Stomach (tissue), 9 donors: ENCODE data around the gene CDHR5. TPM values are rescaled to one million over a fixed set of nuclear protein-coding genes. Genes with fewer than 3 reads are reported as not detected.

Experiments used
- DNase-seq, 2 donors: peaks; one replicate each; pipeline versions ENCODE4 v3.0.0 to v3.0.0-alpha.2; 2013 to 2019
- H3K27ac ChIP-seq, 5 donors: fragments of 200-600 bp in 4 of 5; sonication (generic) in 4 of 5; one replicate each; pipeline ENCODE4 v1.5.1; 2013 to 2019; ENCODE audit warnings: mild to moderate bottlenecking in 1 of 5, moderate library complexity in 1 of 5
- H3K27me3 ChIP-seq, 3 donors: fragments of 200-600 bp; sonication (generic); one replicate each; pipeline ENCODE4 v1.5.1; 2017 to 2019; ENCODE audit warnings: mixed run types in 1 of 3
- H3K36me3 ChIP-seq, 4 donors: fragments of 200-600 bp; sonication (generic); 1 replicate in 3 of 4; 2 replicates in 1 of 4; pipeline ENCODE4 v1.5.1; 2016 to 2019
- H3K4me1 ChIP-seq, 4 donors: fragments of 200-600 bp; sonication (generic); one replicate each; pipeline ENCODE4 v1.5.1; 2016 to 2019
- H3K4me3 ChIP-seq, 4 donors: fragments of 200-600 bp; sonication (generic) in 3 of 4; one replicate each; pipeline ENCODE4 v1.5.1; 2016 to 2019; ENCODE audit warnings: mild to moderate bottlenecking in 1 of 4
- H3K9me3 ChIP-seq, 4 donors: fragments of 200-600 bp; sonication (generic); one replicate each; pipeline ENCODE4 v1.5.1; 2016 to 2019
- CTCF ChIP-seq, 7 experiments: fragments of 450-650 bp in 4 of 7; fragments of 200-600 bp in 3 of 7; sonication (generic) in 3 of 7; IDR thresholded peaks; one replicate each; pipeline ENCODE4 v1.5.1; 2016 to 2019; ENCODE audit warnings: antibody characterized with exemption in 7 of 7, control low read depth in 2 of 7, mild to moderate bottlenecking in 1 of 7
- EP300 ChIP-seq: sonication (generic); formaldehyde crosslinking; IDR thresholded peaks from one replicate; pipeline ENCODE4 v1.6.1; 2017; ENCODE audit warnings: antibody characterized with exemption
- POLR2A ChIP-seq, 4 donors: fragments of 450-650 bp; IDR thresholded peaks; one replicate each; pipeline ENCODE4 v1.6.1; 2016; ENCODE audit warnings: antibody characterized with exemption in 4 of 4, control low read depth in 2 of 4, mild to moderate bottlenecking in 1 of 4, moderate library complexity in 1 of 4
- POLR2AphosphoS5 ChIP-seq, 3 donors: sonication (generic); formaldehyde crosslinking; IDR thresholded peaks; one replicate each; pipeline ENCODE4 v1.6.1; 2016; ENCODE audit warnings: antibody characterized with exemption in 3 of 3
- WGBS, 5 donors: extraction: QIAGEN DNeasy Blood & Tissue Kit in 3 of 5; methylation state at CpG; one replicate each; pipeline versions ENCODE4 v1.1.5 to v1.1.7; 2013 to 2018; 5-methylcytosine and 5-hydroxymethylcytosine counted together
- intact Hi-C: fragments of 100-400 bp; cut with DNase I; formaldehyde crosslinking; loops from one replicate; pipeline ENCODE4 v1.15.1; 2023; ENCODE audit warnings: low total_unique reads
- polyA plus RNA-seq, 3 donors: library from polyadenylated mRNA; stranded (reverse); fragments of 200-250 nt; gene quantifications; one replicate each; pipeline ENCODE4 v1.2.3, GENCODE V29; 2013
- total RNA-seq, 5 donors: library from RNA; depleted of rRNA; stranded (reverse); fragments of >200 nt; gene quantifications; one replicate each; pipeline versions ENCODE4 v1.1.0 to v1.2.3, GENCODE V29; 2014 to 2016
- donor health status: healthy with polysubstance abuse.
- donor health status: Bipolar disorder and iron deficiency.
- donor health status: healthy.

Gene CDHR5
- total and polyA plus RNA-seq, 8 donors, result 0.38 to 92.1 (median 2.8) TPM

- peak overlapping the region; percentile 25 to 39 (median 38) for H3K4me3 ChIP-seq
Measured at GRCh38 chr11:637593-638521, 13.1 kb upstream of the CDHR5 start.

GRCh38 chr11:637333-637592 is 12.5 kb upstream of the CDHR5 start:
- intact Hi-C loops, result no loop called here
- Histone ChIP-seq H3K27ac (no peak overlapping the region), H3K9me3 (no peaks in the 10 kb centered on the region), H3K36me3 (peaks cover 0 to 26% (median 15%) of the 10 kb centered on the region in 4 donors), H3K4me3 (peak overlapping the region; percentile 25 to 39 (median 38)), H3K27me3 (peaks cover 0 to 54% (median 43%) of the 10 kb centered on the region in 3 donors), H3K4me1 (peaks cover 9 to 41% (median 31%) of the 10 kb centered on the region in 4 donors)
- no peak for DNase-seq
- no peak for TF ChIP-seq CTCF (IDR thresholded peaks at IDR 0.05)
- no peak for TF ChIP-seq POLR2AphosphoS5 (IDR thresholded peaks at IDR 0.05)
- TF ChIP-seq POLR2A (IDR thresholded peaks at IDR 0.05), result no peak
- no peak for TF ChIP-seq EP300
- WGBS, 5 donors, result 1 to 12% (median 7%) methylated on average over 7 to 34 of the region's 34 CpGs

More at GRCh38 chr11:637593-638521, 13.1 kb upstream of the CDHR5 start:
- intact Hi-C loops, result no loop called here
- 41 to 59% (median 55%) methylated on average over 46 to 55 of the region's 55 CpGs for WGBS, 5 donors
- DNase-seq, result no peak
- TF ChIP-seq POLR2AphosphoS5 (IDR thresholded peaks at IDR 0.05) (no peak), CTCF (IDR thresholded peaks at IDR 0.05) (no peak), POLR2A (IDR thresholded peaks at IDR 0.05) (no peak)
- Histone ChIP-seq H3K27me3 (peaks cover 0 to 54% (median 43%) of the 10 kb centered on the region in 3 donors), H3K27ac (no peak overlapping the region), H3K4me1 (peaks cover 9 to 41% (median 31%) of the 10 kb centered on the region in 4 donors), H3K9me3 (no peaks in the 10 kb centered on the region), H3K36me3 (peaks cover 0 to 24% (median 17%) of the 10 kb centered on the region in 4 donors)

- peak in 1 of 2 donors; percentile 62 for DNase-seq
- TF ChIP-seq POLR2AphosphoS5 (IDR thresholded peaks at IDR 0.05) (no peak), CTCF (IDR thresholded peaks at IDR 0.05) (no peak), POLR2A (IDR thresholded peaks at IDR 0.05) (no peak), EP300 (no peak)
- Histone ChIP-seq H3K9me3 (no peaks in the 10 kb centered on the region), H3K36me3 (peaks cover 0 to 23% (median 10%) of the 10 kb centered on the region in 4 donors), H3K27ac (no peak within 1 kb of the TSS), H3K4me1 (peaks cover 9 to 41% (median 31%) of the 10 kb centered on the region in 4 donors), H3K4me3 (peak within 1 kb of the TSS; percentile 25 to 39 (median 38)), H3K27me3 (peaks cover 0 to 54% (median 43%) of the 10 kb centered on the region in 3 donors)
- WGBS, 5 donors, result 11 to 31% (median 21%) methylated on average over 56 to 100 of the region's 100 CpGs
- intact Hi-C loops, result no loop called here
Measured at GRCh38 chr11:636511-637332, 12.0 kb upstream of the CDHR5 start, which contains the start of gene DRD4. Gene DRD4 (plus strand): TSS chr11:637269. CDS start chr11:637305, 36 bp downstream.

GRCh38 chr11:635945-636510 is 11.3 kb upstream of the CDHR5 start:
- Histone ChIP-seq H3K27ac (no peak overlapping the region), H3K4me1 (peaks cover 9 to 41% (median 31%) of the 10 kb centered on the region in 4 donors), H3K9me3 (no peaks in the 10 kb centered on the region), H3K36me3 (peaks cover 0 to 16% (median 3%) of the 10 kb centered on the region in 4 donors), H3K27me3 (peaks cover 0 to 52% (median 43%) of the 10 kb centered on the region in 3 donors), H3K4me3 (no peak overlapping the region)
- no peak for DNase-seq
- no peak for TF ChIP-seq POLR2A (IDR thresholded peaks at IDR 0.05)
- no peak for TF ChIP-seq CTCF (IDR thresholded peaks at IDR 0.05)
- no peak for TF ChIP-seq POLR2AphosphoS5 (IDR thresholded peaks at IDR 0.05)
- no peak for TF ChIP-seq EP300
- 69 to 79% (median 78%) methylated on average over 22 of the region's 22 CpGs for WGBS, 5 donors
- intact Hi-C loops, result no loop called here
